Lung (tissue), 12 donors: ENCODE data around the gene GRSF1. TPM values are rescaled to one million over a fixed set of nuclear protein-coding genes. Genes with fewer than 3 reads are reported as not detected.
"Not testable (repeated sequence)": the region's sequence is repeated elsewhere in the genome, so short reads cannot be mapped to it uniquely, and the experiment has no call there.

Experiments
- ATAC-seq: fragments of 200-7000 bp; cut with Tn5 transposase; one replicate; pipeline ENCODE4 v1.9.1; 2020; ENCODE audit warnings: moderate number of reproducible peaks; ENCODE audit not compliant: insufficient read depth, low FRiP score
- DNase-seq, 3 donors: peaks; one replicate each; pipeline ENCODE4 v3.0.0-alpha.2; 2013 to 2017
- H3K27ac ChIP-seq, 2 donors: one replicate each; pipeline ENCODE4 v1.5.1; 2013; ENCODE audit warnings: mild to moderate bottlenecking in 2 of 2, moderate library complexity in 2 of 2, control low read depth in 1 of 2, inconsistent platforms in 1 of 2, low read depth in 1 of 2, low read length in 1 of 2
- H3K27me3 ChIP-seq, 3 donors: one replicate each; pipeline ENCODE4 v1.5.1; 2013; ENCODE audit warnings: low read length in 2 of 3; ENCODE audit not compliant: control insufficient read depth in 3 of 3, insufficient read depth in 3 of 3
- H3K36me3 ChIP-seq, 4 donors: one replicate each; pipeline ENCODE4 v1.5.1; 2013; ENCODE audit warnings: low read length in 4 of 4, mild to moderate bottlenecking in 1 of 4, moderate library complexity in 1 of 4; ENCODE audit not compliant: control insufficient read depth in 4 of 4, insufficient read depth in 4 of 4
- H3K4me1 ChIP-seq, 5 donors: one replicate each; pipeline ENCODE4 v1.5.1; 2013; ENCODE audit warnings: low read length in 5 of 5, mild to moderate bottlenecking in 2 of 5, moderate library complexity in 1 of 5; ENCODE audit not compliant: control insufficient read depth in 5 of 5, insufficient read depth in 5 of 5
- H3K4me3 ChIP-seq: one replicate; pipeline ENCODE4 v1.5.1; 2013; ENCODE audit warnings: mild to moderate bottlenecking, control low read depth, moderate library complexity
- H3K9ac ChIP-seq, 2 donors: one replicate each; pipeline ENCODE4 v1.5.1; 2013; ENCODE audit warnings: low read length in 2 of 2, control low read depth in 1 of 2; ENCODE audit not compliant: insufficient read depth in 1 of 2
- H3K9me3 ChIP-seq, 4 donors: one replicate each; pipeline ENCODE4 v1.5.1; 2013; ENCODE audit warnings: low read length in 3 of 4, mild to moderate bottlenecking in 1 of 4, moderate library complexity in 1 of 4; ENCODE audit not compliant: control insufficient read depth in 4 of 4, insufficient read depth in 3 of 4
- CTCF ChIP-seq: IDR thresholded peaks from 2 replicates; pipeline ENCODE4 v1.5.1; 2012; ENCODE audit warnings: mild to moderate bottlenecking; ENCODE audit errors: control extremely low read depth, extremely low read depth
- WGBS, 2 donors: extraction: QIAGEN DNeasy Blood & Tissue Kit; methylation state at CpG; one replicate each; pipeline ENCODE4 v1.1.7; 2013; 5-methylcytosine and 5-hydroxymethylcytosine counted together
- polyA plus RNA-seq, 2 donors: library from polyadenylated mRNA; stranded (reverse); fragments of 200-250 nt; gene quantifications; one replicate each; pipeline ENCODE4 v1.2.1, GENCODE V29; 2013
- total RNA-seq, 2 donors: library from RNA; depleted of rRNA in 1 of 2; stranded (reverse); fragments of >200 nt in 1 of 2; gene quantifications; one replicate each; pipeline ENCODE4 v1.2.1, GENCODE V29; 2014 to 2021
- donor health status: control.
- donor health status: control.
- donor health status: Bipolar disorder and iron deficiency.
- donor health status: healthy.
- donor health status: DM: yes; HTN: yes; CAD: no.

Gene GRSF1
- total and polyA plus RNA-seq, 4 donors, result 28.5 to 64.6 (median 47.5) TPM

- ATAC-seq (peak; percentile 64), DNase-seq (peak; percentile 31 to 89 (median 81))
- Histone ChIP-seq H3K27ac (peak overlapping the region in 1 of 2 donors; percentile 66), H3K36me3 (peaks cover 0 to 12% (median 8%) of the 10 kb centered on the region in 4 donors), H3K27me3 (no peaks in the 10 kb centered on the region), H3K9ac (no peak overlapping the region), H3K4me1 (peaks cover 0 to 14% (median 5%) of the 10 kb centered on the region in 5 donors), H3K9me3 (no peaks in the 10 kb centered on the region), H3K4me3 (no peak overlapping the region)
- WGBS, 2 donors, result 36 to 66% methylated on average over 5 of the region's 5 CpGs
- no peak for TF ChIP-seq CTCF
These were observed 60.7 kb downstream of the GRSF1 start for GRCh38 chr4:70778888-70779422.

GRCh38 chr4:70772929-70773555, 66.6 kb downstream of the GRSF1 start:
- peaks cover 7 to 27% (median 14%) of the 10 kb centered on the region in 4 donors for H3K36me3 ChIP-seq
- H3K27me3 ChIP-seq, result no peaks in the 10 kb centered on the region
- no peak overlapping the region for H3K9ac ChIP-seq
- 70 to 82% methylated on average over 6 of the region's 6 CpGs for WGBS, 2 donors
- no peak for TF ChIP-seq CTCF
- ATAC-seq (no peak), DNase-seq (no peak)
- no peak overlapping the region for H3K27ac ChIP-seq
- no peaks in the 10 kb centered on the region for H3K4me1 ChIP-seq
- H3K9me3 ChIP-seq, result no peaks in the 10 kb centered on the region
- no peak overlapping the region for H3K4me3 ChIP-seq

GRCh38 chr4:70769396-70769795, 70.3 kb downstream of the GRSF1 start:
- H3K27ac ChIP-seq, H3K9ac ChIP-seq, ATAC-seq, H3K27me3 ChIP-seq, H3K4me3 ChIP-seq, DNase-seq, H3K4me1 ChIP-seq, H3K9me3 ChIP-seq: not testable (repeated sequence)
- H3K36me3 ChIP-seq, result peaks cover 14 to 28% (median 19%) of the 10 kb centered on the region in 4 donors
- 52 to 91% methylated on average over 1 of the region's 1 CpG for WGBS, 2 donors

GRCh38 chr4:70768301-70768948, 71.3 kb downstream of the GRSF1 start:
- H3K4me3 ChIP-seq, result no peak overlapping the region
- WGBS, 2 donors, result 90 to 93% methylated on average over 3 of the region's 3 CpGs
- no peaks in the 10 kb centered on the region for H3K4me1 ChIP-seq
- peak overlapping the region in 1 of 2 donors; percentile 33 for H3K27ac ChIP-seq
- H3K36me3 ChIP-seq, result peaks cover 15 to 32% (median 25%) of the 10 kb centered on the region in 4 donors
- H3K9ac ChIP-seq, result no peak overlapping the region
- DNase-seq (no peak), ATAC-seq (no peak)
- TF ChIP-seq CTCF, result no peak
- H3K27me3 ChIP-seq, result no peaks in the 10 kb centered on the region
- H3K9me3 ChIP-seq, result no peaks in the 10 kb centered on the region
